Measurements from ENCODE around the gene EFCAB7. TPM values are rescaled to one million over a fixed set of nuclear protein-coding genes. Genes with fewer than 3 reads are reported as not detected.

The EFCAB7 gene
- total and polyA plus RNA-seq, 2 of the 13 experiments (the other 11 are each of a cell fraction or from before 2014, with no cell fraction given) = 1.7 to 5.4 TPM

GRCh38 chr1:63498106-63498505, 25.2 kb upstream of the EFCAB7 start:
- ChIA-PET CTCF (ENCODE audit: low intra/inter-chr PET ratio, low total read pairs) (no interaction called here), POLR2A (no interaction called here)
- Histone ChIP-seq H3K27me3 (ENCODE audit: control insufficient read depth in 1 of 2, insufficient read depth in 2 of 2, low read length in 2 of 2) (no peaks in the 10 kb centered on the region), H3K79me2 (ENCODE audit: insufficient read depth, low read length) (no peaks in the 10 kb centered on the region), H3K36me3 (replicated peaks in 1 of 2; ENCODE audit: control insufficient read depth in 1 of 2, insufficient read depth in 2 of 2, low read length in 2 of 2) (no peaks in the 10 kb centered on the region), H4K20me1 (ENCODE audit: insufficient read depth, low read length) (no peaks in the 10 kb centered on the region), H3K9me3 (ENCODE audit: low read length) (no peaks in the 10 kb centered on the region), H3K9ac (ENCODE audit: insufficient read depth, low read depth, low read length) (no peak overlapping the region), H3K4me3 (replicated peaks in 1 of 3; ENCODE audit: insufficient read depth in 1 of 3, low read depth in 2 of 3, low read length in 3 of 3) (no peak overlapping the region), H3K4me2 (ENCODE audit: low read depth, low read length) (no peak overlapping the region), H3K4me1 (ENCODE audit: insufficient read depth, low read length) (no peaks in the 10 kb centered on the region), H2AFZ (ENCODE audit: low read length) (no peak overlapping the region), H3K27ac (ENCODE audit: extremely low read length, insufficient read depth, low read length) (no peak overlapping the region)
- BruUV-seq (replicated peaks) = no TSS peak
- WGBS (ENCODE audit: low lambda C conversion rate) = 57% methylated on average over 1 of the region's 1 CpG
- TF ChIP-seq SMYD3 (CRISPR knock-in tag; IDR thresholded peaks at IDR 0.05) = no peak
- TF ChIP-seq GATAD2A (CRISPR knock-in tag; IDR thresholded peaks at IDR 0.05) = no peak
- TF ChIP-seq ZBTB34 (CRISPR knock-in tag; IDR thresholded peaks at IDR 0.05) = no peak
- TF ChIP-seq CENPT (CRISPR knock-in tag; IDR thresholded peaks at IDR 0.05; ENCODE audit: low read depth) = no peak
- no peak for TF ChIP-seq CENPX (CRISPR knock-in tag; IDR thresholded peaks at IDR 0.05)
- no peak for TF ChIP-seq NFE2 (CRISPR knock-in tag; IDR thresholded peaks at IDR 0.05)
- TF ChIP-seq, protein P1, sequence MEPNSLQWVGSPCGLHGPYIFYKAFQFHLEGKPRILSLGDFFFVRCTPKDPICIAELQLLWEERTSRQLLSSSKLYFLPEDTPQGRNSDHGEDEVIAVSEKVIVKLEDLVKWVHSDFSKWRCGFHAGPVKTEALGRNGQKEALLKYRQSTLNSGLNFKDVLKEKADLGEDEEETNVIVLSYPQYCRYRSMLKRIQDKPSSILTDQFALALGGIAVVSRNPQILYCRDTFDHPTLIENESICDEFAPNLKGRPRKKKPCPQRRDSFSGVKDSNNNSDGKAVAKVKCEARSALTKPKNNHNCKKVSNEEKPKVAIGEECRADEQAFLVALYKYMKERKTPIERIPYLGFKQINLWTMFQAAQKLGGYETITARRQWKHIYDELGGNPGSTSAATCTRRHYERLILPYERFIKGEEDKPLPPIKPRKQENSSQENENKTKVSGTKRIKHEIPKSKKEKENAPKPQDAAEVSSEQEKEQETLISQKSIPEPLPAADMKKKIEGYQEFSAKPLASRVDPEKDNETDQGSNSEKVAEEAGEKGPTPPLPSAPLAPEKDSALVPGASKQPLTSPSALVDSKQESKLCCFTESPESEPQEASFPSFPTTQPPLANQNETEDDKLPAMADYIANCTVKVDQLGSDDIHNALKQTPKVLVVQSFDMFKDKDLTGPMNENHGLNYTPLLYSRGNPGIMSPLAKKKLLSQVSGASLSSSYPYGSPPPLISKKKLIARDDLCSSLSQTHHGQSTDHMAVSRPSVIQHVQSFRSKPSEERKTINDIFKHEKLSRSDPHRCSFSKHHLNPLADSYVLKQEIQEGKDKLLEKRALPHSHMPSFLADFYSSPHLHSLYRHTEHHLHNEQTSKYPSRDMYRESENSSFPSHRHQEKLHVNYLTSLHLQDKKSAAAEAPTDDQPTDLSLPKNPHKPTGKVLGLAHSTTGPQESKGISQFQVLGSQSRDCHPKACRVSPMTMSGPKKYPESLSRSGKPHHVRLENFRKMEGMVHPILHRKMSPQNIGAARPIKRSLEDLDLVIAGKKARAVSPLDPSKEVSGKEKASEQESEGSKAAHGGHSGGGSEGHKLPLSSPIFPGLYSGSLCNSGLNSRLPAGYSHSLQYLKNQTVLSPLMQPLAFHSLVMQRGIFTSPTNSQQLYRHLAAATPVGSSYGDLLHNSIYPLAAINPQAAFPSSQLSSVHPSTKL (CRISPR knock-in tag; IDR thresholded peaks at IDR 0.05) = no peak
- TF ChIP-seq ZFP62 (CRISPR knock-in tag; IDR thresholded peaks at IDR 0.05) = no peak
- no peak for TF ChIP-seq ZNF432 (CRISPR knock-in tag; IDR thresholded peaks at IDR 0.05; ENCODE audit: borderline replicate concordance)
- no peak for TF ChIP-seq NR0B2 (CRISPR knock-in tag; IDR thresholded peaks at IDR 0.05)
- no peak for TF ChIP-seq ZNF782 (CRISPR knock-in tag; IDR thresholded peaks at IDR 0.05; ENCODE audit: borderline replicate concordance)
- TF ChIP-seq SRY (CRISPR knock-in tag; IDR thresholded peaks at IDR 0.05) = no peak
- no peak for TF ChIP-seq STAG1 (CRISPR knock-in tag; IDR thresholded peaks at IDR 0.05)
- TF ChIP-seq SNAPC2 (CRISPR knock-in tag; IDR thresholded peaks at IDR 0.05) = no peak
- no peak for TF ChIP-seq HES4 (CRISPR knock-in tag; IDR thresholded peaks at IDR 0.05; ENCODE audit: borderline replicate concordance)
- no peak for TF ChIP-seq ZNF326 (CRISPR knock-in tag; IDR thresholded peaks at IDR 0.05; ENCODE audit: borderline replicate concordance)
- no peak for TF ChIP-seq RORA (CRISPR knock-in tag; IDR thresholded peaks at IDR 0.05)
- no peak for TF ChIP-seq HNRNPLL (IDR thresholded peaks at IDR 0.05; ENCODE audit: low read depth, low read length, poor library complexity, severe bottlenecking)
- intact Hi-C loops (cut with micrococcal nuclease; ENCODE audit: unreplicated experiment) (no loop called here), in situ Hi-C loops (cut with HindIII; ENCODE audit: extremely low pct_ligation_motif_present, low pct_unique_long_range_greater_than_20kb) (no loop called here)
- no peak for DNase-seq (ENCODE audit: low spot score)
- FAIRE-seq = no peak
- no peak for ATAC-seq
